RPMI7951 (cell line): Measurements from ENCODE around the gene EBPL. TPM values are rescaled to one million over a fixed set of nuclear protein-coding genes. Genes with fewer than 3 reads are reported as not detected.
A peak's percentile ranks its signal among the peaks of the same experiment; 100 is the strongest.
"Not testable (repeated sequence)": the region's sequence is repeated elsewhere in the genome, so short reads cannot be mapped to it uniquely, and the experiment has no call there.

Source experiments
- DNase-seq: peaks from one replicate; pipeline ENCODE4 v3.0.0-alpha.2; 2012; ENCODE audit warnings: low read depth
- total RNA-seq: library from RNA; depleted of rRNA; stranded (reverse); fragments of >200 nt; shearing (Covaris generic); gene quantifications from 2 replicates; pipeline ENCODE4 v1.2.3, GENCODE V29; 2014; rRNA removed

Gene EBPL
- 52.3 and 70.0 TPM in 2 replicates for total RNA-seq

- peak; percentile 82 for DNase-seq
These were observed at the start of gene EBPL for GRCh38 chr13:49690995-49691784. TSS of gene EBPL (minus strand) at chr13:49691486. CDS start at chr13:49691424, 62 bp downstream.

- DNase-seq: no peak
These were observed 49.6 kb upstream of the EBPL start for GRCh38 chr13:49740870-49741269.

GRCh38 chr13:49739498-49740187, 48.4 kb upstream of the EBPL start:
- DNase-seq: no peak

GRCh38 chr13:49733181-49733951, 42.1 kb upstream of the EBPL start:
- DNase-seq: no peak

GRCh38 chr13:49731766-49732165, 40.5 kb upstream of the EBPL start:
- peak; percentile 64 for DNase-seq

GRCh38 chr13:49716615-49717014, 25.3 kb upstream of the EBPL start:
- DNase-seq: no peak

GRCh38 chr13:49714757-49715156, 23.5 kb upstream of the EBPL start:
- no peak for DNase-seq

GRCh38 chr13:49711218-49711863, 20.1 kb upstream of the EBPL start:
- peak; percentile 69 for DNase-seq

GRCh38 chr13:49704264-49704663, 13.0 kb upstream of the EBPL start:
- not testable (repeated sequence) for DNase-seq

- no peak for DNase-seq
These were observed 10.2 kb upstream of the EBPL start for GRCh38 chr13:49701491-49701890.

- DNase-seq: no peak
These were observed 6.2 kb upstream of the EBPL start for GRCh38 chr13:49697468-49697867.

GRCh38 chr13:49694446-49694845, 3.2 kb upstream of the EBPL start:
- DNase-seq: no peak

- no peak for DNase-seq
These were observed 2.6 kb upstream of the EBPL start for GRCh38 chr13:49693877-49694276.

- no peak for DNase-seq
These were observed 2.0 kb upstream of the EBPL start for GRCh38 chr13:49693191-49693733.

- peak; percentile 33 for DNase-seq
These were observed 922 bp downstream of the EBPL start for GRCh38 chr13:49690133-49690994.

GRCh38 chr13:49683489-49683888, 7.8 kb downstream of the EBPL start:
- no peak for DNase-seq

GRCh38 chr13:49681842-49682435, 9.3 kb downstream of the EBPL start:
- peak; percentile 13 for DNase-seq

GRCh38 chr13:49679246-49679645, 12.0 kb downstream of the EBPL start:
- no peak for DNase-seq

GRCh38 chr13:49678191-49678914, 12.9 kb downstream of the EBPL start:
- DNase-seq: no peak
